CD14-positive monocyte (primary cell): ENCODE results near the gene CGB8. TPM values are rescaled to one million over a fixed set of nuclear protein-coding genes. Genes with fewer than 3 reads are reported as not detected.

Experiments
- DNase-seq, 3 donors: peaks; one replicate each; pipeline ENCODE4 v3.0.0-alpha.2; 2011 to 2022
- H2AFZ ChIP-seq: 2 replicates; pipeline ENCODE4 v1.6.0; 2012; ENCODE audit warnings: mild to moderate bottlenecking, low read depth, low read length, inconsistent platforms; ENCODE audit not compliant: insufficient read depth, poor library complexity, severe bottlenecking
- H3K27ac ChIP-seq, 2 donors: 1 replicate in 1 of 2; 2 replicates in 1 of 2; pipeline ENCODE4 v1.5.1; 2012 to 2013; ENCODE audit warnings: low read length in 2 of 2, control low read depth in 1 of 2, inconsistent platforms in 1 of 2, low read depth in 1 of 2, mild to moderate bottlenecking in 1 of 2
- H3K27me3 ChIP-seq, 2 donors: one replicate each; pipeline versions ENCODE4 v1.6.0 to v1.6.1; 2011 to 2013; ENCODE audit warnings: low read length in 2 of 2; ENCODE audit not compliant: control insufficient read depth in 2 of 2, insufficient read depth in 2 of 2
- H3K36me3 ChIP-seq, 2 donors: replicated peaks in 1 of 2; 1 replicate in 1 of 2; 2 replicates in 1 of 2; pipeline versions ENCODE4 v1.5.1 to v1.6.1; 2012 to 2013; ENCODE audit warnings: low read length in 2 of 2, control low read depth in 1 of 2, inconsistent platforms in 1 of 2, mild to moderate bottlenecking in 1 of 2; ENCODE audit not compliant: insufficient read depth in 2 of 2, control insufficient read depth in 1 of 2
- H3K4me1 ChIP-seq, 2 donors: 1 replicate in 1 of 2; 2 replicates in 1 of 2; pipeline versions ENCODE4 v1.5.1 to v1.6.1; 2012 to 2013; ENCODE audit warnings: low read length in 2 of 2, control low read depth in 1 of 2, inconsistent platforms in 1 of 2, mild to moderate bottlenecking in 1 of 2, moderate library complexity in 1 of 2; ENCODE audit not compliant: insufficient read depth in 2 of 2, control insufficient read depth in 1 of 2
- H3K4me2 ChIP-seq: replicated peaks from 2 replicates; pipeline ENCODE3; 2012; ENCODE audit warnings: low read length, moderate library complexity, mild to moderate bottlenecking; ENCODE audit not compliant: poor library complexity, severe bottlenecking; ENCODE audit errors: extremely low read depth
- H3K4me3 ChIP-seq, 3 experiments: fragments of 200-600 bp in 1 of 3; sonication (generic) in 1 of 3; replicated peaks in 1 of 3; 1 replicate in 2 of 3; 2 replicates in 1 of 3; pipeline ENCODE4 v1.5.1; 2011 to 2013; ENCODE audit warnings: low read length in 3 of 3, mild to moderate bottlenecking in 3 of 3, control low read depth in 2 of 3, low read depth in 2 of 3, inconsistent platforms in 1 of 3, moderate library complexity in 1 of 3
- H3K79me2 ChIP-seq: 2 replicates; pipeline ENCODE4 v1.6.0; 2012; ENCODE audit warnings: mild to moderate bottlenecking, control low read depth, inconsistent platforms, low read length, moderate library complexity; ENCODE audit not compliant: insufficient read depth
- H3K9ac ChIP-seq: 2 replicates; pipeline ENCODE4 v1.6.0; 2017; ENCODE audit warnings: low read length, mild to moderate bottlenecking; ENCODE audit not compliant: insufficient read depth, poor library complexity, severe bottlenecking
- H3K9me3 ChIP-seq, 2 donors: replicated peaks in 1 of 2; 1 replicate in 1 of 2; 2 replicates in 1 of 2; pipeline versions ENCODE4 v1.5.1 to v1.6.1; 2012 to 2013; ENCODE audit warnings: low read length in 2 of 2, control low read depth in 1 of 2; ENCODE audit not compliant: control insufficient read depth in 1 of 2, insufficient read depth in 1 of 2
- H4K20me1 ChIP-seq: 2 replicates; pipeline ENCODE4 v1.6.0; 2012; ENCODE audit warnings: mild to moderate bottlenecking, low read length, control low read depth, moderate library complexity; ENCODE audit not compliant: insufficient read depth
- H3K27ac Mint-ChIP-seq, 7 donors: one replicate each; pipeline ENCODE4 v1.8.0; 2020; ENCODE audit warnings: mild to moderate bottlenecking in 7 of 7, mixed read lengths in 7 of 7, moderate library complexity in 6 of 7, inconsistent platforms in 2 of 7
- H3K27me3 Mint-ChIP-seq, 3 donors: one replicate each; pipeline ENCODE4 v1.8.0; 2021 to 2022; ENCODE audit warnings: low read depth in 3 of 3, mild to moderate bottlenecking in 3 of 3, mixed read lengths in 3 of 3, moderate library complexity in 3 of 3, inconsistent platforms in 1 of 3
- H3K36me3 Mint-ChIP-seq, 2 donors: one replicate each; pipeline ENCODE4 v1.8.0; 2020; ENCODE audit warnings: mixed read lengths in 2 of 2, inconsistent platforms in 1 of 2, mild to moderate bottlenecking in 1 of 2
- H3K4me1 Mint-ChIP-seq: one replicate; pipeline ENCODE4 v1.8.0; 2020; ENCODE audit warnings: mild to moderate bottlenecking, mixed read lengths
- H3K4me3 Mint-ChIP-seq, 2 donors: one replicate each; pipeline ENCODE4 v1.8.0; 2020; ENCODE audit warnings: mild to moderate bottlenecking in 2 of 2, mixed read lengths in 2 of 2, moderate library complexity in 1 of 2
- H3K9me3 Mint-ChIP-seq, 7 donors: one replicate each; pipeline ENCODE4 v1.8.0; 2020 to 2022; ENCODE audit warnings: mixed read lengths in 7 of 7, mild to moderate bottlenecking in 6 of 7, moderate library complexity in 6 of 7, inconsistent platforms in 2 of 7
- CTCF ChIP-seq: fragments of 200-600 bp; IDR thresholded peaks from one replicate; pipeline ENCODE4 v1.8.0; 2022; ENCODE audit warnings: antibody characterized with exemption, mild to moderate bottlenecking
- WGBS: methylation state at CpG from one replicate; pipeline ENCODE4 v1.1.5; 2013; ENCODE audit warnings: missing lambda C conversion rate; ENCODE audit not compliant: insufficient coverage; 5-methylcytosine and 5-hydroxymethylcytosine counted together
- intact Hi-C, 2 donors: fragments of 100-400 bp; cut with micrococcal nuclease; formaldehyde crosslinking; loops; one replicate each; pipeline versions ENCODE4 v1.15.0 to v1.15.1; 2023
- polyA plus RNA-seq, 3 donors: library from polyadenylated mRNA; depleted of rRNA in 1 of 3; unstranded in 2 of 3; stranded (reverse) in 1 of 3; fragments of 300-500 nt in 2 of 3; fragments of >200 nt in 1 of 3; fragmentation: Illumina TruSeq in 2 of 3; gene quantifications; 1 replicate in 2 of 3; 2 replicates in 1 of 3; pipeline ENCODE4 v1.2.3, GENCODE V29; 2012 to 2021

Gene CGB8
- polyA plus RNA-seq, 3 donors, result not detected

- peaks cover 38 to 57% of the 10 kb centered on the region in 2 donors for H3K36me3 ChIP-seq
These were observed 44.8 kb downstream of the CGB8 start for GRCh38 chr19:49004133-49004532.

GRCh38 chr19:48999481-49000325 lies 49.2 kb downstream of the CGB8 start:
- Mint-ChIP-seq H3K36me3 (peaks cover 23 to 46% of the 10 kb centered on the region in 2 donors), H3K27ac (peak overlapping the region in 3 of 7 donors; percentile 10 to 74 (median 42)), H3K9me3 (no peaks in the 10 kb centered on the region), H3K4me1 (peaks cover 6% of the 10 kb centered on the region), H3K4me3 (no peak overlapping the region), H3K27me3 (peaks cover 0 to 2% (median 0%) of the 10 kb centered on the region in 3 donors)
- H3K27me3 ChIP-seq, result no peaks in the 10 kb centered on the region
- H4K20me1 ChIP-seq, result no peaks in the 10 kb centered on the region
- peak; percentile 68 for TF ChIP-seq CTCF
- H3K79me2 ChIP-seq, result peaks cover 31% of the 10 kb centered on the region
- H3K27ac ChIP-seq, result no peak overlapping the region
- DNase-seq, result peak; percentile 31 to 58 (median 35)
- H2AFZ ChIP-seq, result no peak overlapping the region
- H3K4me3 ChIP-seq, result no peak overlapping the region
- H3K9me3 ChIP-seq, result no peaks in the 10 kb centered on the region
- no peak overlapping the region for H3K4me2 ChIP-seq
- H3K4me1 ChIP-seq, result peaks cover 3 to 7% of the 10 kb centered on the region in 2 donors
- peaks cover 15 to 30% of the 10 kb centered on the region in 2 donors for H3K36me3 ChIP-seq
- intact Hi-C loops, result loop anchor here in 1 of 2 donors (10.0 kb wide), 1 partner anchor 675 kb away; the partner anchor contains the start of gene EMP3
- 70% methylated on average over 15 of the region's 16 CpGs for WGBS
- no peak overlapping the region for H3K9ac ChIP-seq

More at GRCh38 chr19:49004133-49004532, 44.8 kb downstream of the CGB8 start:
- no peaks in the 10 kb centered on the region for H3K9me3 Mint-ChIP-seq
- H3K4me1 Mint-ChIP-seq, result no peaks in the 10 kb centered on the region
- peaks cover 0 to 2% (median 2%) of the 10 kb centered on the region in 3 donors for H3K27me3 Mint-ChIP-seq
- peaks cover 41 to 74% of the 10 kb centered on the region in 2 donors for H3K36me3 Mint-ChIP-seq
- Histone ChIP-seq H3K27me3 (no peaks in the 10 kb centered on the region), H3K4me3 (no peak overlapping the region), H3K4me2 (no peak overlapping the region), H4K20me1 (no peaks in the 10 kb centered on the region), H3K4me1 (no peaks in the 10 kb centered on the region), H3K9ac (no peak overlapping the region), H2AFZ (no peak overlapping the region), H3K79me2 (no peaks in the 10 kb centered on the region), H3K27ac (no peak overlapping the region), H3K9me3 (no peaks in the 10 kb centered on the region)
- TF ChIP-seq CTCF, result no peak
- DNase-seq, result no peak
- no peak overlapping the region for H3K27ac Mint-ChIP-seq
- intact Hi-C loops, result no loop called here
- 99% methylated on average over 12 of the region's 15 CpGs for WGBS
- H3K4me3 Mint-ChIP-seq, result no peak overlapping the region
